CD4-positive, alpha-beta memory T cell (primary cell): ENCODE data around the gene WNK1. TPM values are rescaled to one million over a fixed set of nuclear protein-coding genes. Genes with fewer than 3 reads are reported as not detected.

Experiments used
- CTCF ChIA-PET: fragments of 350-600 bp; sonication (Branson Sonifier 250); formaldehyde crosslinking; loops from one replicate; lab custom pipeline; 2021; ENCODE audit warnings: inconsistent platforms; ENCODE audit not compliant: partially characterized antibody; lab: Charles Lee
- POLR2A ChIA-PET: fragments of 350-600 bp; sonication (Branson Sonifier 250); formaldehyde crosslinking; loops from one replicate; lab custom pipeline; 2021; ENCODE audit not compliant: partially characterized antibody; lab: Charles Lee
- DNase-seq, 5 donors: peaks; one replicate each; pipeline versions ENCODE4 v3.0.0 to v3.0.0-alpha.2; 2020 to 2022; ENCODE audit warnings: mixed read lengths in 1 of 5
- H3K27ac ChIP-seq: one replicate; pipeline ENCODE4 v1.7.0; 2013; ENCODE audit warnings: low read depth, low read length
- H3K27me3 ChIP-seq: 2 replicates; pipeline ENCODE4 v1.7.0; 2013; ENCODE audit warnings: mild to moderate bottlenecking, low read length, moderate library complexity; ENCODE audit not compliant: insufficient read depth
- H3K36me3 ChIP-seq: 2 replicates; pipeline ENCODE4 v1.7.0; 2013; ENCODE audit warnings: mild to moderate bottlenecking, low read length, moderate library complexity; ENCODE audit not compliant: insufficient read depth
- H3K4me1 ChIP-seq: 2 replicates; pipeline ENCODE4 v1.7.0; 2013; ENCODE audit warnings: mild to moderate bottlenecking, low read length, moderate library complexity; ENCODE audit not compliant: insufficient read depth
- H3K4me3 ChIP-seq, 2 donors: one replicate each; pipeline ENCODE4 v1.7.0; 2013; ENCODE audit warnings: low read length in 2 of 2, mild to moderate bottlenecking in 1 of 2
- H3K9me3 ChIP-seq, 2 donors: one replicate each; pipeline ENCODE4 v1.7.0; 2013; ENCODE audit warnings: low read length in 2 of 2, control low read depth in 1 of 2; ENCODE audit not compliant: control insufficient read depth in 1 of 2
- H3K27ac Mint-ChIP-seq, 7 donors: one replicate each; pipeline ENCODE4 v1.8.0; 2020 to 2021; ENCODE audit warnings: mixed read lengths in 7 of 7, mild to moderate bottlenecking in 6 of 7, inconsistent platforms in 3 of 7, moderate library complexity in 3 of 7
- H3K27me3 Mint-ChIP-seq, 2 donors: one replicate each; pipeline ENCODE4 v1.8.0; 2020 to 2021; ENCODE audit warnings: mixed read lengths in 2 of 2
- H3K36me3 Mint-ChIP-seq, 2 donors: one replicate each; pipeline ENCODE4 v1.8.0; 2020 to 2021; ENCODE audit warnings: mixed read lengths in 2 of 2, inconsistent platforms in 1 of 2, mild to moderate bottlenecking in 1 of 2
- H3K4me1 Mint-ChIP-seq, 4 donors: one replicate each; pipeline ENCODE4 v1.8.0; 2020 to 2021; ENCODE audit warnings: mixed read lengths in 4 of 4, mild to moderate bottlenecking in 1 of 4
- H3K4me3 Mint-ChIP-seq, 8 donors: one replicate each; pipeline ENCODE4 v1.8.0; 2020 to 2021; ENCODE audit warnings: mixed read lengths in 8 of 8, mild to moderate bottlenecking in 7 of 8, moderate library complexity in 6 of 8, inconsistent platforms in 3 of 8
- H3K9me3 Mint-ChIP-seq, 8 donors: one replicate each; pipeline ENCODE4 v1.8.0; 2020 to 2021; ENCODE audit warnings: mixed read lengths in 8 of 8, mild to moderate bottlenecking in 5 of 8, inconsistent platforms in 3 of 8, moderate library complexity in 1 of 8
- intact Hi-C: fragments of 100-400 bp; cut with micrococcal nuclease; formaldehyde crosslinking; loops from one replicate; pipeline ENCODE4 v1.15.1; 2023
- polyA plus RNA-seq, 2 donors: library from polyadenylated mRNA; unstranded; fragments of 300-500 nt; fragmentation: Illumina TruSeq; gene quantifications; one replicate each; pipeline ENCODE4 v1.2.3, GENCODE V29; 2021
- total RNA-seq, 2 experiments: library from RNA; stranded (reverse); gene quantifications; one replicate each; pipeline ENCODE4 v1.2.3, GENCODE V29; 2021

The WNK1 gene
- total and polyA plus RNA-seq, 4 experiments from 2014 or later = 4.5 to 194 (median 121) TPM

- Mint-ChIP-seq H3K9me3 (peaks cover 0 to 5% (median 1%) of the 10 kb centered on the region in 8 donors), H3K27ac (peak overlapping the region in 1 of 7 donors; percentile 4), H3K27me3 (no peaks in the 10 kb centered on the region), H3K36me3 (peaks cover 21 to 41% of the 10 kb centered on the region in 2 donors), H3K4me3 (no peak overlapping the region), H3K4me1 (peaks cover 36 to 67% (median 55%) of the 10 kb centered on the region in 4 donors)
- ChIA-PET POLR2A (interaction anchor here (1.3 to 1.8 kb wide), 2 partner anchors 63 to 67 kb away, joined by 3 to 5 read pairs; no protein-coding TSS in a partner anchor), CTCF (interaction anchor here (0.6 to 6.0 kb wide), 15 partner anchors 27 to 300 kb away, joined by 3 to 219 read pairs (median 4); partner anchors contain the start of gene RAD52)
- peaks cover 49% of the 10 kb centered on the region for H3K4me1 ChIP-seq
- DNase-seq = no peak
- H3K27ac ChIP-seq = no peak overlapping the region
- H3K36me3 ChIP-seq = peaks cover 17% of the 10 kb centered on the region
- no peaks in the 10 kb centered on the region for H3K9me3 ChIP-seq
- H3K27me3 ChIP-seq = no peaks in the 10 kb centered on the region
- intact Hi-C loops = loop anchor here (5.0 to 10.0 kb wide), 3 partner anchors 274 to 764 kb away; partner anchors contain the start of gene B4GALNT3
- no peak overlapping the region for H3K4me3 ChIP-seq
These were observed 65.7 kb downstream of the WNK1 start for GRCh38 chr12:817941-818600.

GRCh38 chr12:818733-819132 lies 66.4 kb downstream of the WNK1 start:
- Mint-ChIP-seq H3K27ac (peak overlapping the region in 4 of 7 donors; percentile 4 to 70 (median 27)), H3K4me3 (peak overlapping the region in 1 of 8 donors; percentile 44), H3K4me1 (peaks cover 35 to 65% (median 54%) of the 10 kb centered on the region in 4 donors), H3K9me3 (peaks cover 0 to 10% (median 6%) of the 10 kb centered on the region in 8 donors), H3K36me3 (peaks cover 26 to 43% of the 10 kb centered on the region in 2 donors), H3K27me3 (no peaks in the 10 kb centered on the region)
- Histone ChIP-seq H3K36me3 (peaks cover 17% of the 10 kb centered on the region), H3K9me3 (no peaks in the 10 kb centered on the region), H3K27ac (no peak overlapping the region), H3K27me3 (no peaks in the 10 kb centered on the region), H3K4me3 (no peak overlapping the region), H3K4me1 (peaks cover 49% of the 10 kb centered on the region)
- POLR2A ChIA-PET = interaction anchor here (1.3 to 1.8 kb wide), 2 partner anchors 64 to 68 kb away, joined by 3 to 5 read pairs; no protein-coding TSS in a partner anchor
- DNase-seq = no peak
- CTCF ChIA-PET = interaction anchor here (0.6 to 6.0 kb wide), 7 partner anchors 26 to 299 kb away, joined by 3 to 219 read pairs (median 6); no protein-coding TSS in a partner anchor
- intact Hi-C loops = loop anchor here (5.0 to 10.0 kb wide), 3 partner anchors 274 to 764 kb away; partner anchors contain the start of gene B4GALNT3

- peak overlapping the region in 5 of 8 donors; percentile 5 to 58 (median 18) for H3K4me3 Mint-ChIP-seq
- peaks cover 34 to 64% (median 51%) of the 10 kb centered on the region in 4 donors for H3K4me1 Mint-ChIP-seq
- peaks cover 0 to 10% (median 6%) of the 10 kb centered on the region in 8 donors for H3K9me3 Mint-ChIP-seq
- peak overlapping the region; percentile 17 to 81 (median 69) for H3K27ac Mint-ChIP-seq
- Histone ChIP-seq H3K4me3 (no peak overlapping the region), H3K27me3 (no peaks in the 10 kb centered on the region), H3K27ac (no peak overlapping the region), H3K4me1 (peaks cover 53% of the 10 kb centered on the region), H3K36me3 (peaks cover 12% of the 10 kb centered on the region), H3K9me3 (no peaks in the 10 kb centered on the region)
- H3K36me3 Mint-ChIP-seq = peaks cover 29 to 37% of the 10 kb centered on the region in 2 donors
- intact Hi-C loops = no loop called here
- DNase-seq = no peak
- no peaks in the 10 kb centered on the region for H3K27me3 Mint-ChIP-seq
- POLR2A ChIA-PET = interaction anchor here (0.9 kb wide), 1 partner anchor 176 kb away, joined by 3 read pairs; no protein-coding TSS in a partner anchor
- CTCF ChIA-PET = interaction anchor here (0.9 to 1.5 kb wide), 6 partner anchors 9 to 272 kb away, joined by 3 to 5 read pairs (median 4); partner anchors contain the start of gene RAD52
These were observed 68.0 kb downstream of the WNK1 start for GRCh38 chr12:820336-820735.

GRCh38 chr12:823028-823698 lies 70.8 kb downstream of the WNK1 start:
- H3K4me3 Mint-ChIP-seq = peak overlapping the region in 3 of 8 donors; percentile 6 to 65 (median 64)

GRCh38 chr12:826331-826730 lies 74.0 kb downstream of the WNK1 start:
- Mint-ChIP-seq H3K4me3 (no peak overlapping the region), H3K36me3 (peaks cover 41 to 48% of the 10 kb centered on the region in 2 donors), H3K27me3 (no peaks in the 10 kb centered on the region), H3K4me1 (peaks cover 23 to 57% (median 39%) of the 10 kb centered on the region in 4 donors), H3K27ac (no peak overlapping the region), H3K9me3 (peaks cover 0 to 10% (median 6%) of the 10 kb centered on the region in 8 donors)
- Histone ChIP-seq H3K4me1 (peaks cover 44% of the 10 kb centered on the region), H3K9me3 (no peaks in the 10 kb centered on the region), H3K27me3 (no peaks in the 10 kb centered on the region), H3K4me3 (no peak overlapping the region), H3K36me3 (peaks cover 17% of the 10 kb centered on the region), H3K27ac (no peak overlapping the region)
- ChIA-PET POLR2A (no interaction called here), CTCF (interaction anchor here (1.4 kb wide), 1 partner anchor 12 kb away, joined by 4 read pairs; no protein-coding TSS in a partner anchor)
- intact Hi-C loops = no loop called here
- DNase-seq = no peak

More at GRCh38 chr12:823028-823698, 70.8 kb downstream of the WNK1 start:
- Mint-ChIP-seq H3K4me1 (peaks cover 31 to 65% (median 48%) of the 10 kb centered on the region in 4 donors), H3K27me3 (no peaks in the 10 kb centered on the region), H3K9me3 (peaks cover 0 to 10% (median 6%) of the 10 kb centered on the region in 8 donors), H3K27ac (peak overlapping the region in 4 of 7 donors; percentile 8 to 62 (median 44)), H3K36me3 (peaks cover 25 to 33% of the 10 kb centered on the region in 2 donors)
- intact Hi-C loops = no loop called here
- Histone ChIP-seq H3K27me3 (no peaks in the 10 kb centered on the region), H3K36me3 (peaks cover 12% of the 10 kb centered on the region), H3K4me1 (peaks cover 64% of the 10 kb centered on the region), H3K4me3 (no peak overlapping the region), H3K27ac (no peak overlapping the region), H3K9me3 (no peaks in the 10 kb centered on the region)
- ChIA-PET POLR2A (interaction anchor here (1.5 kb wide), 1 partner anchor 71 kb away, joined by 5 read pairs; the partner anchor contains the start of gene WNK1), CTCF (interaction anchor here (0.7 to 2.9 kb wide), 3 partner anchors 9 to 247 kb away, joined by 3 to 12 read pairs (median 3); no protein-coding TSS in a partner anchor)
- no peak for DNase-seq

- Histone ChIP-seq H3K4me1 (peaks cover 24% of the 10 kb centered on the region), H3K9me3 (no peaks in the 10 kb centered on the region), H3K36me3 (peaks cover 17% of the 10 kb centered on the region), H3K27me3 (no peaks in the 10 kb centered on the region), H3K4me3 (no peak overlapping the region), H3K27ac (no peak overlapping the region)
- H3K27ac Mint-ChIP-seq = peak overlapping the region in 5 of 7 donors; percentile 9 to 53 (median 16)
- intact Hi-C loops = no loop called here
- H3K4me1 Mint-ChIP-seq = peaks cover 17 to 44% (median 34%) of the 10 kb centered on the region in 4 donors
- no peak for DNase-seq
- ChIA-PET POLR2A (no interaction called here), CTCF (interaction anchor here (1.4 kb wide), 1 partner anchor 13 kb away, joined by 3 read pairs; no protein-coding TSS in a partner anchor)
- no peaks in the 10 kb centered on the region for H3K27me3 Mint-ChIP-seq
- H3K4me3 Mint-ChIP-seq = no peak overlapping the region
- H3K36me3 Mint-ChIP-seq = peaks cover 45 to 46% of the 10 kb centered on the region in 2 donors
- H3K9me3 Mint-ChIP-seq = no peaks in the 10 kb centered on the region
These were observed 76.5 kb downstream of the WNK1 start for GRCh38 chr12:828726-829395.
